H1 (cell line): ENCODE data around the gene PLXNA4. TPM values are rescaled to one million over a fixed set of nuclear protein-coding genes. Genes with fewer than 3 reads are reported as not detected.

Source experiments
- CTCF ChIA-PET: fragments of 300-600 bp; sonication (Branson Sonifier 250); formaldehyde crosslinking; loops from one replicate; lab custom pipeline; 2021; ENCODE audit not compliant: partially characterized antibody; lab: Charles Lee
- POLR2A ChIA-PET: fragments of 300-600 bp; sonication (Branson Sonifier 250); formaldehyde crosslinking; loops from one replicate; lab custom pipeline; 2021; ENCODE audit warnings: inconsistent platforms; ENCODE audit not compliant: partially characterized antibody; lab: Charles Lee
- DNase-seq, 2 experiments: peaks; one replicate each; pipeline versions ENCODE4 v3.0.0 to v3.0.0-alpha.2; 2010 to 2022; ENCODE audit warnings: low spot score in 2 of 2, low read depth in 1 of 2, mixed read lengths in 1 of 2
- FAIRE-seq: peaks from 2 replicates; lab custom pipeline; 2011; peaks lifted over from hg19 to GRCh38; lab: Jason Lieb, UNC
- H2AFZ ChIP-seq: 2 replicates; pipeline ENCODE4 v1.8.1; 2012; ENCODE audit warnings: low read length, inconsistent platforms
- H2AK5ac ChIP-seq: 2 replicates; pipeline ENCODE4 v1.6.1; 2013; ENCODE audit warnings: low read depth, low read length
- H2BK120ac ChIP-seq: replicated peaks from 2 replicates; pipeline ENCODE3; 2013; ENCODE audit warnings: low read depth, low read length, inconsistent platforms
- H2BK12ac ChIP-seq: 2 replicates; pipeline ENCODE4 v1.6.1; 2013; ENCODE audit warnings: low read depth, low read length
- H2BK15ac ChIP-seq: 2 replicates; pipeline ENCODE4 v1.6.1; 2013; ENCODE audit warnings: low read length
- H2BK20ac ChIP-seq: 2 replicates; pipeline ENCODE4 v1.6.1; 2013; ENCODE audit warnings: low read length
- H2BK5ac ChIP-seq: 2 replicates; pipeline ENCODE4 v1.6.1; 2013; ENCODE audit warnings: low read depth, low read length
- H3K14ac ChIP-seq: 2 replicates; pipeline ENCODE4 v1.6.1; 2013; ENCODE audit warnings: inconsistent platforms; ENCODE audit not compliant: insufficient read length
- H3K18ac ChIP-seq: 2 replicates; pipeline ENCODE4 v1.6.1; 2013; ENCODE audit warnings: low read length; ENCODE audit errors: extremely low read depth
- H3K23ac ChIP-seq: 2 replicates; pipeline ENCODE4 v1.6.1; 2013; ENCODE audit warnings: inconsistent platforms; ENCODE audit not compliant: insufficient read length
- H3K23me2 ChIP-seq: 2 replicates; pipeline ENCODE4 v1.6.1; 2013; ENCODE audit warnings: low read depth, low read length
- H3K27ac ChIP-seq: 2 replicates; pipeline ENCODE4 v1.6.1; 2011; ENCODE audit warnings: low read depth, low read length, inconsistent platforms
- H3K27me3 ChIP-seq, 4 experiments: replicated peaks in 1 of 4; 1 replicate in 1 of 4; 2 replicates in 3 of 4; pipeline versions ENCODE4 v1.6.1 to v1.8.1; 2011 to 2013; ENCODE audit warnings: low read length in 3 of 4, mild to moderate bottlenecking in 3 of 4, inconsistent platforms in 2 of 4, mixed read lengths in 2 of 4, moderate library complexity in 1 of 4; ENCODE audit not compliant: control insufficient read depth in 3 of 4, insufficient read depth in 3 of 4; ENCODE audit errors: extremely low read depth in 1 of 4
- H3K36me3 ChIP-seq, 4 experiments: 2 replicates each; pipeline versions ENCODE4 v1.6.1 to v1.8.1; 2011 to 2013; ENCODE audit warnings: mild to moderate bottlenecking in 4 of 4, low read length in 3 of 4, moderate library complexity in 2 of 4, control low read depth in 1 of 4, inconsistent platforms in 1 of 4; ENCODE audit not compliant: insufficient read depth in 4 of 4, control insufficient read depth in 2 of 4
- H3K4ac ChIP-seq: replicated peaks from 2 replicates; pipeline ENCODE3; 2013; ENCODE audit warnings: low read length, low read depth, mixed read lengths, inconsistent platforms; ENCODE audit not compliant: insufficient read length
- H3K4me1 ChIP-seq, 4 experiments: replicated peaks in 1 of 4; 1 replicate in 1 of 4; 2 replicates in 3 of 4; pipeline versions ENCODE4 v1.6.1 to v1.8.1; 2011 to 2013; ENCODE audit warnings: low read length in 3 of 4, inconsistent platforms in 2 of 4, mixed read lengths in 1 of 4; ENCODE audit not compliant: insufficient read depth in 4 of 4, control insufficient read depth in 3 of 4
- H3K4me2 ChIP-seq, 2 experiments: 2 replicates each; pipeline versions ENCODE4 v1.6.1 to v1.8.1; 2011 to 2013; ENCODE audit warnings: low read depth in 2 of 2, low read length in 2 of 2, control low read depth in 1 of 2, inconsistent platforms in 1 of 2, mild to moderate bottlenecking in 1 of 2; ENCODE audit not compliant: insufficient read depth in 1 of 2
- H3K4me3 ChIP-seq, 4 experiments: fragments of 200-600, 300-600 bp in 1 of 4; sonication (generic), shearing (Covaris generic), sonication (Bioruptor Twin) in 1 of 4; 2 replicates each; pipeline versions ENCODE4 v1.5.1 to v1.8.1; 2011 to 2016; ENCODE audit warnings: low read length in 4 of 4, low read depth in 3 of 4, control low read depth in 2 of 4, inconsistent platforms in 2 of 4, mild to moderate bottlenecking in 2 of 4, mixed read lengths in 1 of 4, moderate library complexity in 1 of 4; ENCODE audit not compliant: insufficient read depth in 2 of 4; ENCODE audit errors: extremely low read depth in 1 of 4
- H3K56ac ChIP-seq: replicated peaks from 2 replicates; pipeline ENCODE3; 2013; ENCODE audit warnings: low read depth, mild to moderate bottlenecking, mixed read lengths, low read length, inconsistent platforms; ENCODE audit not compliant: insufficient read length
- H3K79me1 ChIP-seq: 2 replicates; pipeline ENCODE4 v1.6.1; 2013; ENCODE audit warnings: low read depth, low read length, control low read depth
- H3K79me2 ChIP-seq, 2 experiments: 2 replicates each; pipeline versions ENCODE4 v1.6.1 to v1.8.1; 2012 to 2013; ENCODE audit warnings: low read length in 2 of 2, mild to moderate bottlenecking in 2 of 2, inconsistent platforms in 1 of 2; ENCODE audit not compliant: insufficient read depth in 2 of 2, control insufficient read depth in 1 of 2
- H3K9ac ChIP-seq, 4 experiments: replicated peaks in 1 of 4; 1 replicate in 1 of 4; 2 replicates in 3 of 4; pipeline versions ENCODE4 v1.6.1 to v1.8.1; 2011 to 2013; ENCODE audit warnings: low read depth in 3 of 4, low read length in 3 of 4, control low read depth in 2 of 4, mild to moderate bottlenecking in 2 of 4, moderate library complexity in 2 of 4, inconsistent platforms in 1 of 4; ENCODE audit errors: extremely low read depth in 1 of 4
- H3K9me3 ChIP-seq, 2 experiments: 2 replicates each; pipeline versions ENCODE4 v1.6.1 to v1.8.1; 2012 to 2013; ENCODE audit warnings: mild to moderate bottlenecking in 2 of 2, moderate library complexity in 2 of 2, control low read depth in 1 of 2, inconsistent platforms in 1 of 2, low read depth in 1 of 2, low read length in 1 of 2, mixed read lengths in 1 of 2; ENCODE audit not compliant: insufficient read depth in 2 of 2
- H4K20me1 ChIP-seq, 2 experiments: replicated peaks in 1 of 2; 2 replicates each; pipeline versions ENCODE3 to v1.8.1; 2011 to 2013; ENCODE audit warnings: inconsistent platforms in 2 of 2, low read length in 2 of 2, mild to moderate bottlenecking in 1 of 2; ENCODE audit not compliant: insufficient read depth in 2 of 2, control insufficient read depth in 1 of 2
- H4K5ac ChIP-seq: 2 replicates; pipeline ENCODE4 v1.6.1; 2013; ENCODE audit warnings: low read length, low read depth, mixed read lengths, inconsistent platforms; ENCODE audit not compliant: insufficient read length
- H4K8ac ChIP-seq: 2 replicates; pipeline ENCODE4 v1.8.0; 2013; ENCODE audit warnings: mild to moderate bottlenecking, moderate library complexity, low read length, inconsistent platforms; ENCODE audit not compliant: insufficient read depth; ENCODE audit errors: extremely low read depth
- H4K91ac ChIP-seq: replicated peaks from 2 replicates; pipeline ENCODE3; 2013; ENCODE audit warnings: low read length, mixed read lengths, inconsistent platforms; ENCODE audit not compliant: insufficient read length
- ASH2L ChIP-seq: fragments of 200-600, 300-600 bp; sonication (generic); IDR thresholded peaks from one replicate; pipeline ENCODE4 v1.7.1; 2017; ENCODE audit warnings: low read length
- BCL11A ChIP-seq, 2 experiments: IDR thresholded peaks; one replicate each; pipeline ENCODE4 v1.6.1; 2011; ENCODE audit warnings: low read depth in 2 of 2, low read length in 2 of 2, mild to moderate bottlenecking in 2 of 2
- HDAC6 ChIP-seq: IDR thresholded peaks from one replicate; pipeline ENCODE4 v1.7.1; 2012; ENCODE audit warnings: low read depth, mild to moderate bottlenecking, inconsistent platforms, low read length, moderate library complexity
- NRF1 ChIP-seq: IDR thresholded peaks from 2 replicates; pipeline ENCODE4 v1.6.1; 2011; ENCODE audit warnings: mild to moderate bottlenecking, low read depth, low read length, improper control_type of control experiment
- RAD21 ChIP-seq, 2 experiments: IDR thresholded peaks in 1 of 2; conservative IDR thresholded peaks in 1 of 2; 2 replicates each; pipeline ENCODE4 v1.6.1; 2011; ENCODE audit warnings: low read depth in 2 of 2, low read length in 2 of 2, improper control_type of control experiment in 1 of 2, inconsistent platforms in 1 of 2, mild to moderate bottlenecking in 1 of 2, moderate library complexity in 1 of 2
- RNF2 ChIP-seq: fragments of 200-900, 300-1000 bp; sonication (generic); IDR thresholded peaks from 2 replicates; pipeline ENCODE4 v1.7.1; 2016; ENCODE audit warnings: borderline replicate concordance, low read depth, mild to moderate bottlenecking, antibody characterized with exemption, low read length; ENCODE audit not compliant: poor library complexity, severe bottlenecking; ENCODE audit errors: missing control alignments
- SP2 ChIP-seq: IDR thresholded peaks from 2 replicates; pipeline ENCODE4 v1.6.1; 2012; ENCODE audit warnings: mild to moderate bottlenecking, low read length, inconsistent platforms
- YY1 ChIP-seq: IDR thresholded peaks from 2 replicates; pipeline ENCODE4 v1.6.1; 2011; ENCODE audit warnings: low read depth, mild to moderate bottlenecking, low read length
- ZNF274 ChIP-seq: IDR thresholded peaks from 2 replicates; pipeline ENCODE4 v1.7.0; 2012; ENCODE audit warnings: low read length, borderline replicate concordance; ENCODE audit errors: extremely low read depth
- WGBS, 2 experiments: shearing (Covaris generic) in 1 of 2; methylation state at CpG; one replicate each; pipeline versions ENCODE4 v1.1.6 to v1.1.7; 2013 to 2015; ENCODE audit warnings: low lambda C conversion rate in 2 of 2, mixed read lengths in 2 of 2, inconsistent platforms in 1 of 2, low coverage in 1 of 2, missing lambda C conversion rate in 1 of 2; ENCODE audit not compliant: insufficient replicate concordance in 2 of 2, insufficient coverage in 1 of 2, insufficient read length in 1 of 2; ENCODE audit errors: extremely low coverage in 1 of 2, missing lambda C conversion rate in 1 of 2; 5-methylcytosine and 5-hydroxymethylcytosine counted together
- polyA plus RNA-seq, 7 experiments: library from polyadenylated mRNA; depleted of rRNA in 3 of 7; stranded (reverse) in 5 of 7; unstranded in 2 of 7; fragments of >200 nt in 5 of 7; fragments of 200-250 nt in 2 of 7; gene quantifications; 1 replicate in 5 of 7; 2 replicates in 1 of 7; 4 replicates in 1 of 7; pipeline versions ENCODE4 v1.2.1 to v1.2.3, GENCODE V29; 2011 to 2013; ENCODE audit warnings: missing spikeins in 2 of 7, mixed read lengths in 2 of 7
- total RNA-seq: library from RNA; stranded (reverse); fragmentation: NEBNext Ultra II Directional; extraction: Animal tissue kit (Norgen Biotek cat#: 25700); gene quantifications from 2 replicates; pipeline ENCODE4 v1.2.1, GENCODE V29; 2021

PLXNA4 gene
- total and polyA plus RNA-seq, 2 of the 8 experiments (the other 6 are each of a cell fraction or from before 2014, with no cell fraction given), result 0.76 to 0.79 TPM

GRCh38 chr7:132376361-132377013 lies 199.8 kb downstream of the PLXNA4 start:
- no peak overlapping the region for H2AFZ ChIP-seq
- no peak overlapping the region for H2BK20ac ChIP-seq
- H2BK5ac ChIP-seq, result no peak overlapping the region
- peaks cover 0 to 8% (median 2%) of the 10 kb centered on the region in 4 experiments; a peak in 4 of 7 replicates for H3K4me1 ChIP-seq
- H3K79me1 ChIP-seq, result no peaks in the 10 kb centered on the region
- DNase-seq (no peak), FAIRE-seq (no peak)
- no peak overlapping the region for H3K56ac ChIP-seq
- H3K4me3 ChIP-seq, result no peak overlapping the region
- H3K14ac ChIP-seq, result no peak overlapping the region
- H3K9me3 ChIP-seq, result peaks cover 0 to 4% of the 10 kb centered on the region in 2 experiments; a peak in 1 of 4 replicates
- no peak overlapping the region for H3K23ac ChIP-seq
- no peaks in the 10 kb centered on the region for H3K36me3 ChIP-seq
- 88% methylated on average over 5 of the region's 5 CpGs; no CpG with 5 or more reads in 1 of the 2 experiments for WGBS, 2 experiments
- no peak overlapping the region for H2BK15ac ChIP-seq
- H3K79me2 ChIP-seq, result no peaks in the 10 kb centered on the region
- no peak overlapping the region for H3K27ac ChIP-seq
- no peak overlapping the region for H3K18ac ChIP-seq
- no peak overlapping the region for H2BK120ac ChIP-seq
- H4K8ac ChIP-seq, result no peak overlapping the region
- TF ChIP-seq YY1 (no peak), HDAC6 (no peak), SP2 (no peak), RAD21 (IDR thresholded peaks at IDR 0.05 in 1 of 2, conservative IDR thresholded peaks at IDR 0.05 in 1 of 2; ENCODE audit: low read depth in 2 of 2, low read length in 2 of 2) (no peak), NRF1 (no peak), ASH2L (no peak), ZNF274 (no peak), RNF2 (no peak), BCL11A (IDR thresholded peaks at IDR 0.05; ENCODE audit: low read depth in 2 of 2, low read length in 2 of 2) (no peak)
- no peaks in the 10 kb centered on the region; a peak in 1 of 7 replicates for H3K27me3 ChIP-seq
- no peak overlapping the region for H2BK12ac ChIP-seq
- no peak overlapping the region for H4K91ac ChIP-seq
- POLR2A ChIA-PET, result no interaction called here
- no peaks in the 10 kb centered on the region for H4K20me1 ChIP-seq
- no peak overlapping the region for H3K4ac ChIP-seq
- no peak overlapping the region for H3K9ac ChIP-seq
- no peak overlapping the region for H4K5ac ChIP-seq
- no peaks in the 10 kb centered on the region for H3K23me2 ChIP-seq
- no peak overlapping the region for H3K4me2 ChIP-seq
- CTCF ChIA-PET, result interaction anchor here (1.8 kb wide), 1 partner anchor 204 kb away, joined by 4 read pairs; no protein-coding TSS in a partner anchor
- H2AK5ac ChIP-seq, result no peak overlapping the region
